ENCODE data around the gene GPR157.

Gene GPR157

DNA sequence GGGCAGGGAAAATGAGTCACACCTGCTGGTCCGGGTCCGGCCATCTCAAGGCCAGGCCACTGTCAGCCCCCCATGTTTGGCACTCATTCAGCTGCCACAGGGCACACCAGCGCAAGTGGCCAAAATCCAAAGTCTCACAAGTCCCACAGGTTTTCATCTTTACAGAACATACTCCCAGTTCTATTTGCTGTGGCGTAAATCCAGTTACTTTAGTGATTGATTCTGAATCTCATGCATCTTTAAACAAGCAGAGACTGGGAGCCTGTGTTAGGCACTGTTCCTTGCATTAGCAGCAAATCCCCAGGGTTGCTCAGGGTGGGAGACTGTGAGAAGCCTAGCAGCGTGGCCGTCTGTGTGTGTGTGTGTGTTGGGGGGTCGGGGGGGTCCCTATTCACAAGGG, 58.4 kb downstream of the GPR157 start:
- TF ChIP-seq, protein P1, sequence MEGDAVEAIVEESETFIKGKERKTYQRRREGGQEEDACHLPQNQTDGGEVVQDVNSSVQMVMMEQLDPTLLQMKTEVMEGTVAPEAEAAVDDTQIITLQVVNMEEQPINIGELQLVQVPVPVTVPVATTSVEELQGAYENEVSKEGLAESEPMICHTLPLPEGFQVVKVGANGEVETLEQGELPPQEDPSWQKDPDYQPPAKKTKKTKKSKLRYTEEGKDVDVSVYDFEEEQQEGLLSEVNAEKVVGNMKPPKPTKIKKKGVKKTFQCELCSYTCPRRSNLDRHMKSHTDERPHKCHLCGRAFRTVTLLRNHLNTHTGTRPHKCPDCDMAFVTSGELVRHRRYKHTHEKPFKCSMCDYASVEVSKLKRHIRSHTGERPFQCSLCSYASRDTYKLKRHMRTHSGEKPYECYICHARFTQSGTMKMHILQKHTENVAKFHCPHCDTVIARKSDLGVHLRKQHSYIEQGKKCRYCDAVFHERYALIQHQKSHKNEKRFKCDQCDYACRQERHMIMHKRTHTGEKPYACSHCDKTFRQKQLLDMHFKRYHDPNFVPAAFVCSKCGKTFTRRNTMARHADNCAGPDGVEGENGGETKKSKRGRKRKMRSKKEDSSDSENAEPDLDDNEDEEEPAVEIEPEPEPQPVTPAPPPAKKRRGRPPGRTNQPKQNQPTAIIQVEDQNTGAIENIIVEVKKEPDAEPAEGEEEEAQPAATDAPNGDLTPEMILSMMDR (conservative IDR thresholded peaks at IDR 0.05; ENCODE audit: low read length): no peak
- no peak for DNase-seq (ENCODE audit: low read depth)
- no peak overlapping the region for H3K4me3 ChIP-seq (ENCODE audit: low read length)

DNA sequence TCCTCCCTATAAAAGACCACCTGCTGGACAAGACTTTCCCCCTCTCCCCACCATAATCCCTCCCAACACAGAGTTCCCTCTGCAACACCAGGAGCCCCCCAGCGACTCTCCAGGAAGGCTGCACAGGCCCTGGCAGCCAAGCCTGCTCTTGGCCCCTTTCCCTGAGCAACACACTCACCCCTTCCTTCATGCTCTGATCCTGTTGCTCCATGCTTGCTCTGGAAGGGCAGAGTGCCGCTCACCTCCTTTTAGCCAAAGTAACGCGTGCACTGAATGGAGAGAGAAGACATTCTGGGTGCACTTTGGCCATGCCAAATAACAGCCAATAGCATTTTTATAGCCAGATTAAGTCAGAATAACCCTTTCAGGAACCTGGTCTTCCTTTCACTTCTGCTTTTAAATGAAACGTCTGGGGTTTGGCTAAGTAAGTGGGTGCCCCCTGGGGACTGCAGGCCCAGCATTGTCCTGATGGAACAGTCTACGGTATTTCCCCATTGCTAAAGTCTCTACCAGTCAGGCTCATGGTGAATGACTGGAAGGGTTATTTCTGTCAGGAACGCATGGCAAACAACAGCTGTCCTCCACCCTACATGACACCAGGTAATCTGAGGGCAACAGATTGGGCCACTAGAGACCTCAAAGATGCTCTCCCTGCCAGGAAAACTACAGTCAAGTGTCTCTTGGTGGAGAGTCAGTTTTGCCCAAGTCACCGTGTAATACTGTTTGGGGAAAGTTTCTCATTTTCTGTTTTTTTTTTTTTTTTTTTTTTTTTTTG, 59.4 kb downstream of the GPR157 start, which contains the start of gene SLC2A5:
TSS of gene SLC2A5 (minus strand) at position 310 of the 775 bp plus-strand sequence. CDS start at position 211, 99 bp downstream.
- TF ChIP-seq, protein P1 (conservative IDR thresholded peaks at IDR 0.05; ENCODE audit: low read length): no peak
- DNase-seq (ENCODE audit: low read depth): no peak
- H3K4me3 ChIP-seq (ENCODE audit: low read length): no peak within 1 kb of the TSS

DNA sequence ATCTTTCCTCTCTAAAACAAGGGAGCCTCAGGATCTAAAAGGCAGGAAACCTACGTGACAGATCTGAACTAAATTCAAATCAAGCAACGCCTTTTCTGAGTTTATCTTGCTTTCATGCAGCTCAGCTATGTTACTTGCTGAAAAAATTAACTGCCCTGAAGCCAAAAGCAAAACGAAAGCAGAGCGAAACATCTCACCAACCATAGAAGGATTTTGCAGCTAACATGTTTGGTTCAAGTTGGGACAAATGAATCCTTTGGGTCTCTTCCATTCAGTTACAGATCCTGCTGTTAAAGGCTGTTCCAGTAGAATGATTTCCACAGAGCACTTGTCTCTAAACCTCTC, 59.9 kb downstream of the GPR157 start:
- TF ChIP-seq, protein P1 (conservative IDR thresholded peaks at IDR 0.05; ENCODE audit: low read length): no peak
- DNase-seq (ENCODE audit: low read depth): no peak
- H3K4me3 ChIP-seq (ENCODE audit: low read length): no peak overlapping the region

DNA sequence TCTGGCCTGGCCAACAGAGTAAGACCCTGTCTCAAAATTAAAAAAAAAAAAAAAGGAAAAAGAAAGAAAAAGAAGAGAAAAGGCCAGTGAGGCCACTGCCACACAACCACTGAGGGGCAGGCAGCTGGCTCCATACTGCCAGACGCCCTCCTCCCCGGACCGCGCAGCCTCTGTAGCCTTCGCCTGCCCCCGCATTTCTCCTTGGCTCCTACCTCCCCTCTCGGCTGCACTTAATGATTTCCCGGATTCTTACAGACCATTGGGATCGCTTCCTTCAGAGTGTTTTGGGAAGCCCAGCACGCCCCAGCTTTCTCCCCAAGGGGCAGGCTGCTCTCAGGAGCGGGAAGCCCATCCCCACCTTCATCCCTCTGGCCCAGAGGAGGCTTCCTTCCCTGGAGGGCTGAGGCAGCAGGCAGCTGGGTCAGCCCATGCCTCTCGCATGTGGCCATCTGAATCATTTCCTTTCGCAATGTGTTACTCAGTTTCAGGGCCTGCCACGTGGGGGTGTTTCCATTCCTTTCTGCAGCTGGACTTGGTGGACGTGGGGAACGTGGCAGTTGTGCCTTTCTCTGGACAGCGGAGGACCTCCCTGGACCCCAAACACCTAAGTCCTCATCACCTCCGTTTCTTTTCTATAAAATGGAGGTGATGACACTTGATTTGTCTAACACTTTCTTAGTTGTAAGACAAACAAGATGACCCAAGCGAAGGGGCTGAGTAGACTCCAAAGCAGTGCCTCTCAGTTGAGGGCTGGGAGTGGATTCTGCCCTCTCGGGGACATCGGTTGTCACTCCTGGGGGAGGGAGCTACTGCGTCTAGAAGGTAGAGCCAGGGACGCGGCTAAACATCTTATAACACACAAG, 61.7 kb downstream of the GPR157 start:
- TF ChIP-seq, protein P1 (conservative IDR thresholded peaks at IDR 0.05; ENCODE audit: low read length): peak; percentile 12
- peak; percentile 84 for DNase-seq (ENCODE audit: low read depth)
- H3K4me3 ChIP-seq (ENCODE audit: low read length): no peak overlapping the region

DNA sequence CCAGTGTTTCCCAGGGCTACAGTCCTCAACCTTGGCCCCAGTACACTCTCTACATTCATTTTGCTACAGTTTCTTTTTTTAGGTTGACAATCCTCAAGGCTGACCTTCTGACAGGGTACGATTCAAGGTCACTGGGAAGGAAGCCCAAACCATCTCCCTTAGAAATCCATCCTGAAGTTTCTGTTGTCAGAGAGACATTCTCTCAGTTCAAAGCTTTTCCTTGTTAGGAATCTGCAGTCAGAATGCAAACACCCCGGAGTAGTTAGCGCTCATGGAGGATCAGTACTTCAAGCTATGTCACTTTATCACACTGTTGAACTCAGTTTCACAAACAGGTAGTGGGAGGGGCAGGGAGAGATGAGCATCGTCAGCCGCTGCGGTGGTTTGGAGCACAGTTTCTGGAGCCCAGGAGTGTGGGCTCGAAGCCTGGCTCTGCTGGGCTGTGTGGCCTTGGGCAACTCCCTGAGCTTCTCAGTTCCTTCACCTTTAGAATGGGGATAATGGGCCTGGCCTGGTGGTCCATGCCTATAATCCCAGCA, 63.6 kb downstream of the GPR157 start:
- no peak for DNase-seq (ENCODE audit: low read depth)
- H3K4me3 ChIP-seq (ENCODE audit: low read length): no peak overlapping the region
- TF ChIP-seq, protein P1 (conservative IDR thresholded peaks at IDR 0.05; ENCODE audit: low read length): no peak

DNA sequence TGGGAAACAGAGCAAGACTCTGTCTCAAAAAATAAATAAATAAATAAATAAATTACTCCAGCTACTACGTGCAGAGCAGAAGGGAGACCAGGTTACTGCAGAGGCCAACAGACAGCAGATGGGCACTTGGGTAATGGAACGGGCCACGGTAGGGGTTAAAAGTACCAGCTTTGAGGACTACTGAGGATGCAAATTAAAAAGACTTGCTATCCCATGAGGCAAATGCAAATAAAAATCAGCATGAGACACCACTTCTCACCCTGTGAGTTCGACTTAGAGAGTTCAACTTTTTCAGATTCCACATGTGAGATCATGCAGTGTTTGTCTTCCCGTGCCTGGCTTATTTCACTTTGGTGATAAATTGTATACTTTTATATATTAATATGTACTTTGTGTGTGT, 66.1 kb downstream of the GPR157 start:
- no peak overlapping the region for H3K4me3 ChIP-seq (ENCODE audit: low read length)
- TF ChIP-seq, protein P1 (conservative IDR thresholded peaks at IDR 0.05; ENCODE audit: low read length): no peak
- DNase-seq (ENCODE audit: low read depth): no peak
